Liver (tissue), 9 donors: ENCODE measurements around the gene SLC66A1. TPM values are rescaled to one million over a fixed set of nuclear protein-coding genes. Genes with fewer than 3 reads are reported as not detected.

Experiments
- DNase-seq: peaks from one replicate; pipeline ENCODE4 v3.0.0-alpha.2; 2017; ENCODE audit warnings: low spot score
- H3K27ac ChIP-seq, 2 donors: one replicate each; pipeline ENCODE4 v1.7.0; 2013; ENCODE audit warnings: inconsistent platforms in 2 of 2, low read length in 2 of 2, control low read depth in 1 of 2, low read depth in 1 of 2, mild to moderate bottlenecking in 1 of 2
- H3K27me3 ChIP-seq, 4 donors: one replicate each; pipeline versions ENCODE4 v1.6.1 to v1.7.0; 2013; ENCODE audit warnings: low read length in 3 of 4, inconsistent platforms in 1 of 4, mild to moderate bottlenecking in 1 of 4, moderate library complexity in 1 of 4; ENCODE audit not compliant: control insufficient read depth in 4 of 4, insufficient read depth in 4 of 4
- H3K36me3 ChIP-seq, 4 donors: one replicate each; pipeline versions ENCODE4 v1.6.1 to v1.7.0; 2013; ENCODE audit warnings: low read length in 3 of 4, mild to moderate bottlenecking in 3 of 4, low read depth in 1 of 4, moderate library complexity in 1 of 4; ENCODE audit not compliant: control insufficient read depth in 4 of 4, insufficient read depth in 3 of 4
- H3K4me1 ChIP-seq, 4 donors: one replicate each; pipeline versions ENCODE4 v1.6.1 to v1.7.0; 2013; ENCODE audit warnings: low read length in 3 of 4, mild to moderate bottlenecking in 3 of 4, moderate library complexity in 1 of 4; ENCODE audit not compliant: control insufficient read depth in 4 of 4, insufficient read depth in 4 of 4
- H3K4me3 ChIP-seq, 3 donors: one replicate each; pipeline versions ENCODE4 v1.6.1 to v1.7.0; 2013; ENCODE audit warnings: low read length in 3 of 3, control low read depth in 1 of 3, low read depth in 1 of 3, mild to moderate bottlenecking in 1 of 3
- H3K9ac ChIP-seq, 2 donors: one replicate each; pipeline ENCODE4 v1.7.0; 2013; ENCODE audit warnings: low read length in 2 of 2, mild to moderate bottlenecking in 2 of 2, moderate library complexity in 2 of 2, control low read depth in 1 of 2, low read depth in 1 of 2
- H3K9me3 ChIP-seq, 4 donors: one replicate each; pipeline versions ENCODE4 v1.6.1 to v1.7.0; 2013; ENCODE audit warnings: low read length in 3 of 4; ENCODE audit not compliant: control insufficient read depth in 4 of 4
- FOXA2 ChIP-seq: IDR thresholded peaks from 2 replicates; pipeline ENCODE4 v1.6.1; 2016; ENCODE audit warnings: antibody characterized with exemption
- HNF4A ChIP-seq, 2 donors: conservative IDR thresholded peaks; 2 replicates each; pipeline ENCODE4 v1.6.1; 2016; ENCODE audit warnings: antibody characterized with exemption in 2 of 2, mild to moderate bottlenecking in 2 of 2
- JUND ChIP-seq, 2 donors: IDR thresholded peaks; 2 replicates each; pipeline ENCODE4 v1.6.1; 2016; ENCODE audit warnings: antibody characterized with exemption in 2 of 2
- YY1 ChIP-seq: IDR thresholded peaks from 2 replicates; pipeline ENCODE4 v1.6.1; 2016; ENCODE audit warnings: antibody characterized with exemption, mild to moderate bottlenecking
- WGBS: extraction: QIAGEN DNeasy Blood & Tissue Kit; methylation state at CpG from one replicate; pipeline ENCODE4 v1.1.7; 2013; 5-methylcytosine and 5-hydroxymethylcytosine counted together
- polyA plus RNA-seq, 2 donors: library from polyadenylated mRNA; stranded (reverse) in 1 of 2; unstranded in 1 of 2; fragments of 200-250 nt in 1 of 2; fragments of >200 nt in 1 of 2; fragmentation: Nextera tagmentation in 1 of 2; extraction: Ambion mirVana in 1 of 2; gene quantifications; one replicate each; pipeline versions ENCODE4 v1.2.1 to v1.2.3, GENCODE V29; 2013 to 2015
- total RNA-seq, 2 donors: library from RNA; depleted of rRNA; stranded (reverse); fragments of >200 nt; gene quantifications; one replicate each; pipeline ENCODE4 v1.2.3, GENCODE V29; 2014
- TF ChIP-seq, protein P1 (sequence below): IDR thresholded peaks from 2 replicates; pipeline ENCODE4 v1.6.1; 2016; ENCODE audit warnings: antibody characterized with exemption
- TF ChIP-seq, protein P2 (sequence below): fragments of 150-350 bp; IDR thresholded peaks from 2 replicates; pipeline ENCODE4 v1.5.1; 2017; ENCODE audit warnings: improper control_type of control experiment, low read depth, low read length; ENCODE audit not compliant: missing input control
- TF ChIP-seq, protein P3 (sequence below): IDR thresholded peaks from 2 replicates; pipeline ENCODE4 v1.6.1; 2016; ENCODE audit warnings: antibody characterized with exemption, mild to moderate bottlenecking
- TF ChIP-seq, protein P4 (sequence below): IDR thresholded peaks from 2 replicates; pipeline ENCODE4 v1.6.1; 2016; ENCODE audit warnings: antibody characterized with exemption
- donor health status: healthy.
- donor health status: healthy.
- donor health status: healthy.
- donor health status: healthy.
- donor health status: healthy.

SLC66A1 gene
- total and polyA plus RNA-seq, 4 donors = 6.8 to 16.0 (median 14.0) TPM

DNA sequence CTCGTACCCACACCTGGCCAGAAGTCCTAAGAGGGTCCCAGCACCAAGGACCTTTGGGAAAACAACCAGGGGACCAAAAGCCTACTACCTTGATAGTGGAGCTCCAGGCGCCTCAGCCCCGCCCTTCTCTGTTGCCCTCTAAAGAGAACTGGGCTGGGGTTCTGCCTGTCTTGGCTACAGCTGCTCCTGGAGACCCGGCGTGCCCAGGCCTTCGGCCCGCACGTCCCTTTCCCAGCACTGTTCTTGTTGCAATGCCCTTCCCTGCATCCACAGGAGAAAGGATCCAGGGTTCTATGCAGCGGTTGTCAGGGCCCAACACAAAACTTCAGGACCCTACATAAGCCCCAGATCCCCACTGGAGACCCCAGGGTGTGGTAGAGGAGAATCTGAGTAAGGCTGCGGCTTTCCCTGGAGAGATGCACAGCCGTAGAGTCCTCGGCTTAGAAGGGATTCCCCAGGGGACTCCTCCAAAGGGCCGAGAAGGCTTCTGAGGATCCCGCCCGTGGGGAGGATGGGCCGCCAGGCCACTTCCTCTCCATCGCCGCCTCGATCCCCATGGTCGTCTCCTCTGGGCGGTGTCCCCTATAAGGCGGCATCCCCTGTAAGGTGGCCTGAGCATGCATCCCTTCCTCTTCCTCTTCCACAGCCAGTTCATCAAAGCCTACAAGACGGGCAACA, 12.0 kb downstream of the SLC66A1 start:
- Histone ChIP-seq H3K36me3 (peaks cover 9 to 53% (median 15%) of the 10 kb centered on the region in 4 donors), H3K27me3 (no peaks in the 10 kb centered on the region), H3K27ac (no peak overlapping the region), H3K4me1 (no peaks in the 10 kb centered on the region), H3K4me3 (no peak overlapping the region), H3K9ac (no peak overlapping the region), H3K9me3 (no peaks in the 10 kb centered on the region)
- 95% methylated on average over 23 of the region's 23 CpGs for WGBS
- TF ChIP-seq, protein P1, sequence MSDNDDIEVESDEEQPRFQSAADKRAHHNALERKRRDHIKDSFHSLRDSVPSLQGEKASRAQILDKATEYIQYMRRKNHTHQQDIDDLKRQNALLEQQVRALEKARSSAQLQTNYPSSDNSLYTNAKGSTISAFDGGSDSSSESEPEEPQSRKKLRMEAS = no peak
- TF ChIP-seq, protein P2, sequence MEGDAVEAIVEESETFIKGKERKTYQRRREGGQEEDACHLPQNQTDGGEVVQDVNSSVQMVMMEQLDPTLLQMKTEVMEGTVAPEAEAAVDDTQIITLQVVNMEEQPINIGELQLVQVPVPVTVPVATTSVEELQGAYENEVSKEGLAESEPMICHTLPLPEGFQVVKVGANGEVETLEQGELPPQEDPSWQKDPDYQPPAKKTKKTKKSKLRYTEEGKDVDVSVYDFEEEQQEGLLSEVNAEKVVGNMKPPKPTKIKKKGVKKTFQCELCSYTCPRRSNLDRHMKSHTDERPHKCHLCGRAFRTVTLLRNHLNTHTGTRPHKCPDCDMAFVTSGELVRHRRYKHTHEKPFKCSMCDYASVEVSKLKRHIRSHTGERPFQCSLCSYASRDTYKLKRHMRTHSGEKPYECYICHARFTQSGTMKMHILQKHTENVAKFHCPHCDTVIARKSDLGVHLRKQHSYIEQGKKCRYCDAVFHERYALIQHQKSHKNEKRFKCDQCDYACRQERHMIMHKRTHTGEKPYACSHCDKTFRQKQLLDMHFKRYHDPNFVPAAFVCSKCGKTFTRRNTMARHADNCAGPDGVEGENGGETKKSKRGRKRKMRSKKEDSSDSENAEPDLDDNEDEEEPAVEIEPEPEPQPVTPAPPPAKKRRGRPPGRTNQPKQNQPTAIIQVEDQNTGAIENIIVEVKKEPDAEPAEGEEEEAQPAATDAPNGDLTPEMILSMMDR = no peak
- TF ChIP-seq, protein P3, sequence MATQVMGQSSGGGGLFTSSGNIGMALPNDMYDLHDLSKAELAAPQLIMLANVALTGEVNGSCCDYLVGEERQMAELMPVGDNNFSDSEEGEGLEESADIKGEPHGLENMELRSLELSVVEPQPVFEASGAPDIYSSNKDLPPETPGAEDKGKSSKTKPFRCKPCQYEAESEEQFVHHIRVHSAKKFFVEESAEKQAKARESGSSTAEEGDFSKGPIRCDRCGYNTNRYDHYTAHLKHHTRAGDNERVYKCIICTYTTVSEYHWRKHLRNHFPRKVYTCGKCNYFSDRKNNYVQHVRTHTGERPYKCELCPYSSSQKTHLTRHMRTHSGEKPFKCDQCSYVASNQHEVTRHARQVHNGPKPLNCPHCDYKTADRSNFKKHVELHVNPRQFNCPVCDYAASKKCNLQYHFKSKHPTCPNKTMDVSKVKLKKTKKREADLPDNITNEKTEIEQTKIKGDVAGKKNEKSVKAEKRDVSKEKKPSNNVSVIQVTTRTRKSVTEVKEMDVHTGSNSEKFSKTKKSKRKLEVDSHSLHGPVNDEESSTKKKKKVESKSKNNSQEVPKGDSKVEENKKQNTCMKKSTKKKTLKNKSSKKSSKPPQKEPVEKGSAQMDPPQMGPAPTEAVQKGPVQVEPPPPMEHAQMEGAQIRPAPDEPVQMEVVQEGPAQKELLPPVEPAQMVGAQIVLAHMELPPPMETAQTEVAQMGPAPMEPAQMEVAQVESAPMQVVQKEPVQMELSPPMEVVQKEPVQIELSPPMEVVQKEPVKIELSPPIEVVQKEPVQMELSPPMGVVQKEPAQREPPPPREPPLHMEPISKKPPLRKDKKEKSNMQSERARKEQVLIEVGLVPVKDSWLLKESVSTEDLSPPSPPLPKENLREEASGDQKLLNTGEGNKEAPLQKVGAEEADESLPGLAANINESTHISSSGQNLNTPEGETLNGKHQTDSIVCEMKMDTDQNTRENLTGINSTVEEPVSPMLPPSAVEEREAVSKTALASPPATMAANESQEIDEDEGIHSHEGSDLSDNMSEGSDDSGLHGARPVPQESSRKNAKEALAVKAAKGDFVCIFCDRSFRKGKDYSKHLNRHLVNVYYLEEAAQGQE = no peak
- TF ChIP-seq HNF4A (conservative IDR thresholded peaks at IDR 0.05) (no peak), JUND (IDR thresholded peaks at IDR 0.05) (no peak)
- no peak for DNase-seq

DNA sequence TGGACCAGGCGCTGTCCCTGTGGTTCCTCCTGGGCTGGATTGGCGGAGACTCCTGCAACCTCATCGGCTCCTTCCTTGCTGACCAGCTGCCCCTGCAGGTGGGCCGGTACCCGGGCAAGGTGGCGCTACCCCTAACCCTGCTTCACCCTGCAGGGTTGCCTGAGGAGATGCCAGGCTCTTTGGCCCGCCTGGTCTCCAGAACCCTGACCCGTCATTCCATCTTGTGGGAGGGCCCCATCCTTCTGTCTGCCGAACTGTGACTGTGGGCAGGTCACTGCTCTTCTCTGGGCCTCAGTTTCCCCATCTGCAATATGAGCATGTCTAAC, 12.5 kb downstream of the SLC66A1 start:
- Histone ChIP-seq H3K4me3 (no peak overlapping the region), H3K9ac (no peak overlapping the region), H3K27me3 (no peaks in the 10 kb centered on the region), H3K9me3 (no peaks in the 10 kb centered on the region), H3K27ac (no peak overlapping the region), H3K36me3 (peaks cover 9 to 51% (median 15%) of the 10 kb centered on the region in 4 donors), H3K4me1 (no peaks in the 10 kb centered on the region)
- WGBS = 97% methylated on average over 9 of the region's 9 CpGs
- no peak for DNase-seq
- TF ChIP-seq, protein P1 = no peak
- TF ChIP-seq YY1 = no peak

DNA sequence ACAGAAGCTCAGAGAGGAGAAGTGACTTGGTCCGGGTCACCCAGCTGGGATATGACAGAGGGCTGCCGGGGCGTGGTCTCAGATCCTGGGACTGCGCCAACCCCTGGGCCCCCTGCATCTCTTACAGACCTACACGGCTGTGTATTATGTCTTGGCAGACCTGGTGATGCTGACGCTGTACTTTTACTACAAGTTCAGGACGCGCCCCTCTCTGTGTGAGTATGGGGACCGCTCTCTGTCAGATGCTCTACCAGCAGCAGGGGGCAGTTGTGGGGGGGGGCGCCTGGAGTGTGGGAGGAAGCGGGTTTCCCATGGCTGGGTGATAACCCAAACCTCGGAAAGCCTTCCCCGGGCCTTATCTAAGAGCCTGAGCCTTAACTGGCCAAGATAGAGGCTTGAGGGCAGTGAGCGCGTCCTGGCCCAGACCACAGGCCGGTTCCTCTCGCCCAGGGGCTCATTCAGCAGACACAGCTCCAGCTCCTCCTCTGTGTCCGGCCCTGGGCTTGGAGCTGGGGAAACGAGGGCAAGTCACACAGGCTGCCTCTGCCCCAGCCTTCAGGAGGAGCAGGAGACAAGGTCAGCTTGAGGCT, 13.3 kb downstream of the SLC66A1 start:
- 85% methylated on average over 19 of the region's 19 CpGs for WGBS

More for the DNA sequence above, 13.3 kb downstream of the SLC66A1 start:
- H3K4me3 ChIP-seq = no peak overlapping the region
- no peak for TF ChIP-seq FOXA2
- TF ChIP-seq, protein P4, sequence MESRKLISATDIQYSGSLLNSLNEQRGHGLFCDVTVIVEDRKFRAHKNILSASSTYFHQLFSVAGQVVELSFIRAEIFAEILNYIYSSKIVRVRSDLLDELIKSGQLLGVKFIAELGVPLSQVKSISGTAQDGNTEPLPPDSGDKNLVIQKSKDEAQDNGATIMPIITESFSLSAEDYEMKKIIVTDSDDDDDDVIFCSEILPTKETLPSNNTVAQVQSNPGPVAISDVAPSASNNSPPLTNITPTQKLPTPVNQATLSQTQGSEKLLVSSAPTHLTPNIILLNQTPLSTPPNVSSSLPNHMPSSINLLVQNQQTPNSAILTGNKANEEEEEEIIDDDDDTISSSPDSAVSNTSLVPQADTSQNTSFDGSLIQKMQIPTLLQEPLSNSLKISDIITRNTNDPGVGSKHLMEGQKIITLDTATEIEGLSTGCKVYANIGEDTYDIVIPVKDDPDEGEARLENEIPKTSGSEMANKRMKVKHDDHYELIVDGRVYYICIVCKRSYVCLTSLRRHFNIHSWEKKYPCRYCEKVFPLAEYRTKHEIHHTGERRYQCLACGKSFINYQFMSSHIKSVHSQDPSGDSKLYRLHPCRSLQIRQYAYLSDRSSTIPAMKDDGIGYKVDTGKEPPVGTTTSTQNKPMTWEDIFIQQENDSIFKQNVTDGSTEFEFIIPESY = no peak
- no peak for DNase-seq
- H3K27me3 ChIP-seq = no peaks in the 10 kb centered on the region
- no peak overlapping the region for H3K27ac ChIP-seq
- no peaks in the 10 kb centered on the region for H3K4me1 ChIP-seq
- peaks cover 9 to 54% (median 15%) of the 10 kb centered on the region in 4 donors for H3K36me3 ChIP-seq
- H3K9ac ChIP-seq = no peak overlapping the region
- no peaks in the 10 kb centered on the region for H3K9me3 ChIP-seq
